H9 (cell line): ENCODE data around the gene RTF2. TPM values are rescaled to one million over a fixed set of nuclear protein-coding genes. Genes with fewer than 3 reads are reported as not detected.

Experiments
- DNase-seq: peaks from one replicate; pipeline ENCODE4 v3.0.0-alpha.2; 2017
- H2AFZ ChIP-seq: one replicate; pipeline ENCODE4 v1.6.1; 2013; ENCODE audit warnings: mild to moderate bottlenecking, low read length, control low read depth, moderate library complexity
- H2AK5ac ChIP-seq: 2 replicates; pipeline ENCODE4 v1.6.1; 2013; ENCODE audit warnings: low read length, control low read depth, mixed read lengths; ENCODE audit not compliant: insufficient read length
- H2BK120ac ChIP-seq: one replicate; pipeline ENCODE4 v1.6.1; 2013; ENCODE audit warnings: low read depth, mild to moderate bottlenecking, low read length, control low read depth, inconsistent platforms; ENCODE audit not compliant: poor library complexity, severe bottlenecking
- H2BK12ac ChIP-seq: 2 replicates; pipeline ENCODE4 v1.6.1; 2013; ENCODE audit warnings: low read length, control low read depth, mixed read lengths, low read depth; ENCODE audit not compliant: insufficient read length
- H2BK15ac ChIP-seq: 2 replicates; pipeline ENCODE4 v1.6.1; 2013; ENCODE audit warnings: low read depth, low read length, control low read depth
- H2BK20ac ChIP-seq: one replicate; pipeline ENCODE4 v1.6.1; 2013; ENCODE audit warnings: low read depth, mild to moderate bottlenecking, low read length, control low read depth, inconsistent platforms; ENCODE audit not compliant: poor library complexity, severe bottlenecking
- H2BK5ac ChIP-seq: 2 replicates; pipeline ENCODE4 v1.6.1; 2013; ENCODE audit warnings: low read length, control low read depth, mixed read lengths; ENCODE audit not compliant: insufficient read length
- H3K14ac ChIP-seq: 2 replicates; pipeline ENCODE4 v1.6.1; 2013; ENCODE audit warnings: low read length, control low read depth; ENCODE audit not compliant: insufficient read depth
- H3K18ac ChIP-seq: 2 replicates; pipeline ENCODE4 v1.6.1; 2013; ENCODE audit warnings: low read depth, mild to moderate bottlenecking, mixed read lengths, low read length, control low read depth; ENCODE audit not compliant: insufficient read length
- H3K23ac ChIP-seq: 2 replicates; pipeline ENCODE4 v1.6.1; 2013; ENCODE audit warnings: low read length, control low read depth, mixed read lengths, low read depth; ENCODE audit not compliant: insufficient read length
- H3K23me2 ChIP-seq: 2 replicates; pipeline ENCODE4 v1.6.1; 2013; ENCODE audit warnings: low read depth, mild to moderate bottlenecking, mixed read lengths, low read length, control low read depth; ENCODE audit not compliant: insufficient read length, poor library complexity, severe bottlenecking
- H3K27ac ChIP-seq: 2 replicates; pipeline ENCODE4 v1.5.1; 2013; ENCODE audit warnings: low read length, control low read depth, mixed read lengths, low read depth; ENCODE audit not compliant: insufficient read length
- H3K27me3 ChIP-seq: 2 replicates; pipeline ENCODE4 v1.6.1; 2013; ENCODE audit warnings: low read length, control low read depth, inconsistent platforms; ENCODE audit not compliant: insufficient read depth
- H3K4ac ChIP-seq: 2 replicates; pipeline ENCODE4 v1.6.1; 2013; ENCODE audit warnings: low read depth, mild to moderate bottlenecking, control low read depth, inconsistent platforms, low read length, moderate library complexity
- H3K4me1 ChIP-seq: 2 replicates; pipeline ENCODE4 v1.6.1; 2013; ENCODE audit warnings: low read length, control low read depth, inconsistent platforms; ENCODE audit not compliant: insufficient read depth
- H3K4me2 ChIP-seq: 2 replicates; pipeline ENCODE4 v1.6.1; 2013; ENCODE audit warnings: low read length, control low read depth, mixed read lengths; ENCODE audit not compliant: insufficient read length, insufficient read depth
- H3K56ac ChIP-seq: 2 replicates; pipeline ENCODE4 v1.6.1; 2013; ENCODE audit warnings: low read depth, mild to moderate bottlenecking, mixed read lengths, low read length, control low read depth; ENCODE audit not compliant: insufficient read length
- H3K79me1 ChIP-seq: 2 replicates; pipeline ENCODE4 v1.6.1; 2013; ENCODE audit warnings: low read depth, mild to moderate bottlenecking, moderate library complexity, low read length, control low read depth, inconsistent platforms; ENCODE audit not compliant: insufficient read depth, poor library complexity, severe bottlenecking
- H3K79me2 ChIP-seq: 2 replicates; pipeline ENCODE4 v1.6.1; 2013; ENCODE audit warnings: low read length, control low read depth, inconsistent platforms; ENCODE audit not compliant: insufficient read depth
- H3K9ac ChIP-seq: 2 replicates; pipeline ENCODE4 v1.6.1; 2013; ENCODE audit warnings: low read length, control low read depth, mixed read lengths; ENCODE audit not compliant: insufficient read length; ENCODE audit errors: extremely low read depth
- H3K9me3 ChIP-seq: one replicate; pipeline ENCODE4 v1.6.1; 2013; ENCODE audit warnings: low read depth, low read length, inconsistent platforms; ENCODE audit not compliant: control insufficient read depth
- H3T11ph ChIP-seq: one replicate; pipeline ENCODE4 v1.6.1; 2013; ENCODE audit warnings: mild to moderate bottlenecking, low read length, control low read depth, inconsistent platforms
- H4K20me1 ChIP-seq: one replicate; pipeline ENCODE4 v1.6.1; 2013; ENCODE audit not compliant: control insufficient read depth, insufficient read length, insufficient read depth
- H4K5ac ChIP-seq: 2 replicates; pipeline ENCODE4 v1.6.1; 2013; ENCODE audit warnings: low read depth, mild to moderate bottlenecking, mixed read lengths, low read length, control low read depth; ENCODE audit not compliant: insufficient read length
- H4K8ac ChIP-seq: replicated peaks from 2 replicates; pipeline ENCODE4 v1.6.1; 2013; ENCODE audit warnings: low read length, control low read depth, mixed read lengths, low read depth; ENCODE audit not compliant: insufficient read length
- H4K91ac ChIP-seq: 2 replicates; pipeline ENCODE4 v1.6.1; 2013; ENCODE audit warnings: low read depth, mild to moderate bottlenecking, moderate library complexity, mixed read lengths, low read length, control low read depth; ENCODE audit not compliant: insufficient read length
- H3K27ac Mint-ChIP-seq, 3 experiments: 2 replicates in 2 of 3; 3 replicates in 1 of 3; pipeline ENCODE4 v1.8.0; 2020 to 2021; ENCODE audit warnings: mixed read lengths in 3 of 3, mild to moderate bottlenecking in 1 of 3, moderate library complexity in 1 of 3
- H3K27me3 Mint-ChIP-seq: 2 replicates; pipeline ENCODE4 v1.8.0; 2021; ENCODE audit warnings: low read depth, mild to moderate bottlenecking, moderate library complexity, mixed read lengths
- H3K36me3 Mint-ChIP-seq, 3 experiments: 2 replicates in 2 of 3; 3 replicates in 1 of 3; pipeline ENCODE4 v1.8.0; 2020 to 2021; ENCODE audit warnings: low read depth in 3 of 3, mixed read lengths in 3 of 3; ENCODE audit not compliant: insufficient read depth in 1 of 3
- H3K4me1 Mint-ChIP-seq, 2 experiments: 2 replicates each; pipeline ENCODE4 v1.8.0; 2020; ENCODE audit warnings: mixed read lengths in 2 of 2
- H3K4me3 Mint-ChIP-seq, 2 experiments: 2 replicates in 1 of 2; 3 replicates in 1 of 2; pipeline ENCODE4 v1.8.0; 2020 to 2021; ENCODE audit warnings: mild to moderate bottlenecking in 2 of 2, mixed read lengths in 2 of 2, moderate library complexity in 1 of 2
- H3K9me3 Mint-ChIP-seq, 2 experiments: 2 replicates in 1 of 2; 3 replicates in 1 of 2; pipeline ENCODE4 v1.8.0; 2020; ENCODE audit warnings: mild to moderate bottlenecking in 2 of 2, mixed read lengths in 2 of 2, moderate library complexity in 1 of 2
- CTCF ChIP-seq: fragments of 200-600 bp; sonication (generic); conservative IDR thresholded peaks from 3 replicates; pipeline ENCODE4 v1.8.0; 2021; ENCODE audit warnings: antibody characterized with exemption, mild to moderate bottlenecking
- WGBS: extraction: QIAGEN DNeasy Blood & Tissue Kit; methylation state at CpG from one replicate; pipeline ENCODE4 v1.1.7; 2013; ENCODE audit warnings: missing lambda C conversion rate, low lambda C conversion rate, mixed read lengths; ENCODE audit not compliant: insufficient read length; ENCODE audit errors: extremely low coverage; 5-methylcytosine and 5-hydroxymethylcytosine counted together
- total RNA-seq: library from RNA; stranded (reverse); gene quantifications from 2 replicates; pipeline ENCODE4 v1.2.1, GENCODE V29; 2021

RTF2 gene
- total RNA-seq, 1 experiment from 2014 or later = 62.6 TPM

GRCh38 chr20:56465997-56466396, 2.4 kb upstream of the RTF2 start:
- Histone ChIP-seq H2AK5ac (no peak overlapping the region), H4K8ac (no peak overlapping the region), H3T11ph (no peak overlapping the region), H2BK5ac (no peak overlapping the region), H3K9me3 (no peaks in the 10 kb centered on the region), H4K91ac (no peak overlapping the region), H2BK15ac (no peak overlapping the region), H3K4me2 (no peak overlapping the region), H3K23ac (no peak overlapping the region), H3K4ac (no peak overlapping the region), H2BK20ac (no peak overlapping the region), H3K18ac (no peak overlapping the region), H3K27me3 (no peaks in the 10 kb centered on the region), H4K5ac (no peak overlapping the region), H3K79me1 (peaks cover 10% of the 10 kb centered on the region), H3K14ac (no peak overlapping the region), H4K20me1 (no peaks in the 10 kb centered on the region), H3K27ac (no peak overlapping the region), H3K79me2 (peaks cover 9% of the 10 kb centered on the region; the same call in 1 of the 2 replicates), H3K9ac (no peak overlapping the region), H3K4me1 (no peaks in the 10 kb centered on the region), H3K56ac (no peak overlapping the region), H2AFZ (no peak overlapping the region), H2BK120ac (no peak overlapping the region), H3K23me2 (peaks cover 7% of the 10 kb centered on the region), H2BK12ac (no peak overlapping the region)
- TF ChIP-seq CTCF = no peak
- H3K27me3 Mint-ChIP-seq = peaks cover 16% of the 10 kb centered on the region
- no peaks in the 10 kb centered on the region for H3K9me3 Mint-ChIP-seq
- no peak for DNase-seq
- H3K4me1 Mint-ChIP-seq = peaks cover 4 to 11% of the 10 kb centered on the region in 2 experiments
- H3K4me3 Mint-ChIP-seq = no peak overlapping the region
- H3K36me3 Mint-ChIP-seq = peaks cover 0 to 2% (median 0%) of the 10 kb centered on the region in 3 experiments; a peak in 2 of 7 replicates
- whole genome bisulfite sequencing = no CpG with 5 or more reads among the region's 7 CpGs
- no peak overlapping the region for H3K27ac Mint-ChIP-seq
